Adrenal gland (tissue), 12 donors: ENCODE measurements around the gene LRRC15. TPM values are rescaled to one million over a fixed set of nuclear protein-coding genes. Genes with fewer than 3 reads are reported as not detected.

Source experiments
- DNase-seq, 7 donors: peaks; one replicate each; pipeline ENCODE4 v3.0.0-alpha.2; 2019 to 2020
- H3K27ac ChIP-seq, 5 donors: fragments of 200-600 bp; sonication (generic) in 4 of 5; 1 replicate in 3 of 5; 2 replicates in 2 of 5; pipeline versions ENCODE4 v1.5.1 to v1.8.0; 2016 to 2020; ENCODE audit warnings: mild to moderate bottlenecking in 1 of 5
- H3K27me3 ChIP-seq: fragments of 200-600 bp; 2 replicates; pipeline ENCODE4 v1.8.0; 2021
- H3K36me3 ChIP-seq, 2 donors: fragments of 200-600 bp; replicated peaks in 1 of 2; 1 replicate in 1 of 2; 2 replicates in 1 of 2; pipeline versions ENCODE4 v1.5.1 to v1.8.0; 2018 to 2022
- H3K4me1 ChIP-seq, 2 donors: fragments of 200-600 bp; replicated peaks in 1 of 2; 1 replicate in 1 of 2; 2 replicates in 1 of 2; pipeline versions ENCODE4 v1.5.1 to v1.8.0; 2018 to 2021
- H3K4me3 ChIP-seq, 4 donors: fragments of 200-600 bp; sonication (generic) in 3 of 4; one replicate each; pipeline ENCODE4 v1.5.1; 2016 to 2018
- H3K9me3 ChIP-seq, 3 donors: fragments of 200-600 bp; sonication (generic) in 1 of 3; replicated peaks in 1 of 3; 1 replicate in 2 of 3; 2 replicates in 1 of 3; pipeline versions ENCODE4 v1.5.1 to v1.8.0; 2016 to 2021
- CTCF ChIP-seq, 6 experiments: fragments of 450-650 bp in 4 of 6; fragments of 200-600 bp in 2 of 6; sonication (generic) in 1 of 6; IDR thresholded peaks; 1 replicate in 5 of 6; 2 replicates in 1 of 6; pipeline versions ENCODE4 v1.5.1 to v1.8.0; 2016 to 2021; ENCODE audit warnings: antibody characterized with exemption in 6 of 6, mild to moderate bottlenecking in 2 of 6, moderate library complexity in 1 of 6
- POLR2A ChIP-seq, 2 donors: fragments of 450-650 bp; IDR thresholded peaks; one replicate each; pipeline ENCODE4 v1.6.1; 2017; ENCODE audit warnings: antibody characterized with exemption in 2 of 2, mild to moderate bottlenecking in 2 of 2, moderate library complexity in 1 of 2
- WGBS, 4 donors: extraction: QIAGEN DNeasy Blood & Tissue Kit in 2 of 4; methylation state at CpG; one replicate each; pipeline versions ENCODE4 v1.1.5 to v1.1.7; 2013 to 2017; 5-methylcytosine and 5-hydroxymethylcytosine counted together
- intact Hi-C, 2 donors: fragments of 100-400 bp; cut with DNase I; formaldehyde crosslinking; loops; one replicate each; pipeline versions ENCODE4 v1.14.1 to v1.15.0; 2022 to 2023
- polyA plus RNA-seq, 3 donors: library from polyadenylated mRNA; stranded (reverse); fragments of 200-250 nt in 2 of 3; fragments of 350-450 nt in 1 of 3; fragmentation: Illumina TruSeq in 1 of 3; extraction: RNeasy Lipid Tissue Mini Kit (QIAGEN cat#74804) in 1 of 3; gene quantifications; one replicate each; pipeline ENCODE4 v1.2.3, GENCODE V29; 2013 to 2014
- total RNA-seq, 9 donors: library from RNA; depleted of rRNA in 4 of 9; stranded (reverse); fragments of >200 nt in 4 of 9; fragments of 120-200 nt in 1 of 9; fragmentation: NEBNext Ultra II Directional in 1 of 9; extraction: Animal tissue kit (Norgen Biotek cat#: 25700) in 1 of 9; gene quantifications; one replicate each; pipeline versions ENCODE4 v1.1.0 to v1.2.4, GENCODE V29; 2013 to 2023
- donor health status: healthy with polysubstance abuse.
- donor health status: Bipolar disorder and iron deficiency.
- donor health status: DM: yes; HTN: yes; CAD: no.
- donor health status: DM: no; HTN: no; CAD: no.
- donor health status: DM: no; HTN: no; CAD: no.
- donor health status: DM: yes; HTN: yes; CAD: no.

Gene LRRC15
- total and polyA plus RNA-seq, 12 donors = 0.05 to 0.31 (median 0.12) TPM; not detected in 2

DNA sequence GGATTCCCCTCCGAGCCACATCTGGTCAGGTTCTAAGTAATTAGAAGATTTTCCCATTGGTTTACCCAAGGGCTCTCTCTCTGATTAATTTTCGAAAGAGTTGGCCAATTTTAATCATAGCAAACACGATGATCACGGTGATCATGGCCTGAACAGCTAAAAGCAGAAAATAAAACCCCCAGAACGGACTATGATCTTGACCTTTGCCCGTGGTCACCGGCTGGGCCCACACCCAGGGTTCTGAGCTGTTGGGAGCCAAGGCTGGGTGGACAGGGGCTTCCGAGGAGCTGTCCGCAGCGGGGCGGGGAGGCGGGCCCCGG lies 27.0 kb upstream of the LRRC15 start:
- no peak overlapping the region for H3K4me3 ChIP-seq
- H3K9me3 ChIP-seq = no peaks in the 10 kb centered on the region
- H3K4me1 ChIP-seq = peaks cover 0 to 10% of the 10 kb centered on the region in 2 donors
- TF ChIP-seq CTCF (IDR thresholded peaks at IDR 0.05) (no peak), POLR2A (IDR thresholded peaks at IDR 0.05) (no peak)
- intact Hi-C loops = loop anchor here in 1 of 2 donors (5.0 kb wide), 1 partner anchor 64 kb away; no protein-coding TSS in a partner anchor
- no peak overlapping the region for H3K27ac ChIP-seq
- 23 to 43% (median 28%) methylated on average over 6 to 13 of the region's 13 CpGs for WGBS, 4 donors
- no peak for DNase-seq
- H3K27me3 ChIP-seq = peaks cover 19% of the 10 kb centered on the region
- H3K36me3 ChIP-seq = no peaks in the 10 kb centered on the region

DNA sequence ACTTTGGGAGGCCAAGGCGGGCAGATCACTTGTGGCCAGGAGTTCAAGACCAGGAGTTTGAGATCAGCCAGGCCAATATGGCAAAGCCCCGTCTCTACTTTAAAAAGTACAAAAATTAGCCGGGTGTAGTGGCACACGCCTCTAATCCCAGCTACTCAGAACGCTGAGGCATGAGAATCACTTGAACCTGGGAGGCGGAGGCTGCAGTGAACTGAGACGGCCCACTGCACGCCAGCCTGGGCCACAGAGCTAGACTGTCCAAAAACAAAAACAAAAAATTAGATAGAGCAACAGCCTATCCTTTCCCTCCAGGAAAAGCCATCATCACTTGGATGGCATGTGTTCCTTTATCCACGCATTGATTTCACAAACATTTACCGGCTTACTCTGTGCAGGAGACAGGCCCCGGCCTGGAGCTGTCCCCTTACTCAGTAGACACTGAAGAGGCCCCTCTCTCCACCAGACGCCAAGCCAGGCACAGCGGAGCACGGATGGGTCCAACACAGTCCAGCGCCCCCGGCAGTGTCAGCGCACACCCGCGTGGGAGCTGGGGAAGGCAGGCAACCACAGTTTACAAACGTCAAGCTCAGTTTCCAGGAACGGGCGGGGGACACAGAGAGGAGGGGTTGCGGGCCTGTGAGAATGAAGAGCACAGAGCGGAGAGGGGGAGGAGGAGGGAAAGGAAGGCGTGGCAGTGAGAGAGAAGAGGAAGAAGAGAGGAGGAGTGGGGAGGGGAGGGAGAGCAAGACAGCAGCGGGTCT lies 26.4 kb upstream of the LRRC15 start:
- no peak for DNase-seq
- no peaks in the 10 kb centered on the region for H3K9me3 ChIP-seq
- H3K4me1 ChIP-seq = peaks cover 0 to 10% of the 10 kb centered on the region in 2 donors
- no peak overlapping the region for H3K27ac ChIP-seq
- 52 to 66% (median 54%) methylated on average over 24 to 26 of the region's 26 CpGs for WGBS, 4 donors
- H3K36me3 ChIP-seq = no peaks in the 10 kb centered on the region
- no peak overlapping the region for H3K4me3 ChIP-seq
- TF ChIP-seq CTCF (IDR thresholded peaks at IDR 0.05) (no peak), POLR2A (IDR thresholded peaks at IDR 0.05) (no peak)
- intact Hi-C loops = loop anchor here in 1 of 2 donors (5.0 kb wide), 1 partner anchor 64 kb away; no protein-coding TSS in a partner anchor
- H3K27me3 ChIP-seq = peaks cover 19% of the 10 kb centered on the region

DNA sequence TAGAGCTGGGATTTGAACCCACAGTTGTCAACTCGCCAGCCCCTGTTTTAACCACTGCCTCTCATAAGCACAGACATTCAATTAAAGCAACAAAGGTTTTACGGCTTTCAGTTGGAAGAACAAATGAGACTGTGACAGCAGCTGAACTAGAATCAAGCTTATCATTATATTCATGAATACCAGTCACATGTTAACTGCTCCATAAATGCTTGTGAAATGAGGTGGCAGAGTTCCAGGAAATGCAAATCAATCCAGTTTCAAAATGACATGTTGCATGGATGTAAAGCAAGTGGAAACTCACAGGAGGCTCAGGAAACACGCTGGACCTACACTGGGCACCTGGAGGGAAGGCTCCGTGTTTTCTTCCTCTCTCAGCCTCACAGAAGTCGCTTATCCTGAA lies 25.7 kb upstream of the LRRC15 start:
- intact Hi-C loops = loop anchor here in 1 of 2 donors (5.0 kb wide), 1 partner anchor 63 kb away; no protein-coding TSS in a partner anchor
- 68 to 89% (median 87%) methylated on average over 5 of the region's 5 CpGs for WGBS, 4 donors
- Histone ChIP-seq H3K9me3 (no peaks in the 10 kb centered on the region), H3K27ac (no peak overlapping the region), H3K36me3 (no peaks in the 10 kb centered on the region), H3K4me1 (peaks cover 0 to 10% of the 10 kb centered on the region in 2 donors), H3K4me3 (no peak overlapping the region), H3K27me3 (peaks cover 19% of the 10 kb centered on the region)
- TF ChIP-seq POLR2A (IDR thresholded peaks at IDR 0.05) (no peak), CTCF (IDR thresholded peaks at IDR 0.05) (no peak)
- DNase-seq = no peak

DNA sequence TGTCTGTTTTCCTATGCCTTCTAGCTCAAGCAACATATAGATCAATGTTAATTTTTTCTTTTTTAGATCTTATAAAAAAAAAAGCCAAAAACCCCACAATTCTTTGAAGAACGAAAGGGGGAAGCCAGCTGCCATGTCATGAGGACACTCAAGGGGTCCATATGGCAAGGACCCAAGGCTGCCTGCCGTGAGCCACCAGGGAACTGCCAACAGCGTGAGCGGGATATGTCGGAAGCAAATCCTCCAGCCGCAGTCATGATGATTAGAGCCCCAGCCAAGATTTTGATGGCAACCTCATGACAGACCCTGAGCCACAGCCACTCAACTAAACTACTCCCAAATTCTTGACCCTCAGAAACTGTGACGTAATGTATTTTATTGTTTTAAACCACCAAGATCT lies 23.0 kb upstream of the LRRC15 start:
- DNase-seq = no peak
- Histone ChIP-seq H3K36me3 (no peaks in the 10 kb centered on the region), H3K9me3 (no peaks in the 10 kb centered on the region), H3K27me3 (peaks cover 11% of the 10 kb centered on the region), H3K4me3 (no peak overlapping the region), H3K27ac (no peak overlapping the region), H3K4me1 (peaks cover 0 to 10% of the 10 kb centered on the region in 2 donors)
- 87 to 90% (median 88%) methylated on average over 7 of the region's 7 CpGs for WGBS, 4 donors
- TF ChIP-seq POLR2A (IDR thresholded peaks at IDR 0.05) = no peak
- TF ChIP-seq CTCF (IDR thresholded peaks at IDR 0.05) = no peak
- intact Hi-C loops = no loop called here
